GM18511 (cell line): ENCODE results near the gene WDR81.
"Not testable (repeated sequence)": the region's sequence is repeated elsewhere in the genome, so short reads cannot be mapped to it uniquely, and the experiment has no call there.

ENCODE experiments used
- ATAC-seq: cut with Tn5 transposase; IDR thresholded peaks from one replicate; pipeline ENCODE4 v1.9.1; 2021; ENCODE audit warnings: mild to moderate bottlenecking, moderate library complexity; ENCODE audit not compliant: unreplicated experiment

Gene WDR81

DNA sequence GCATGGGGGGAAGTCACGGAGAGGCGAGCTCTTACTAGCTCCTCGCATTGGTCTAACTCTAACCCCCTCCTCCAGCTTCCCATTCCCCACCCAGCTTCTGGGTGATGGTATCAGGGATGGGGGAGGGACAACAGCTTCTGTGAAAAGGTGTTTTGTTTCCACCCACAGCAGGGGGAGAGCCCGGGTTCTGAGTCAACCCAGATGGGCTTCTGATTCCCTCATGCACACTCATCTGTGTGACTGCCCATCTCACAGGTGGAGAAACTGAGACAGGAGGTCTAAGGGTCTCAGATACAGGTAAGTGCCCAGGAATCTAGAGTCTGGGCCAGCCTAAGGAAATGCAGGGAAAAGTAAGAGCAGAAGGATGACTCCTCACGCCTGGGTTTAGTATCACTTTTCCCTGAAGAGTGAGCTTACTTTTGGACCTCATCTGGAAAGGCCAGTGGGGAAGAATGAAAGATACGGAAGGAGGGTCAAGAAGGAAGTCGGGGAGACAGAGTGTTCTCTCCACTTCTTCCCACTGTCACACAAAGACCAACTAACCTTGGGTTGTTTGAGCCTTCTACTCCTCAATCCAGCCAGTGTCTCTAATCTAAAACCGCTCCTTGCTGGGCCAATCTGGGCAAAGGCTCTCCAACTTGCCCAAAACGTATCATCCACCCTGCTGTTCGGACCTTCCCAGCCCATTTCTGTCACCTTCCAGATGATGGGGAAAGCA lies 11.2 kb upstream of the WDR81 start:
- ATAC-seq, result no peak

DNA sequence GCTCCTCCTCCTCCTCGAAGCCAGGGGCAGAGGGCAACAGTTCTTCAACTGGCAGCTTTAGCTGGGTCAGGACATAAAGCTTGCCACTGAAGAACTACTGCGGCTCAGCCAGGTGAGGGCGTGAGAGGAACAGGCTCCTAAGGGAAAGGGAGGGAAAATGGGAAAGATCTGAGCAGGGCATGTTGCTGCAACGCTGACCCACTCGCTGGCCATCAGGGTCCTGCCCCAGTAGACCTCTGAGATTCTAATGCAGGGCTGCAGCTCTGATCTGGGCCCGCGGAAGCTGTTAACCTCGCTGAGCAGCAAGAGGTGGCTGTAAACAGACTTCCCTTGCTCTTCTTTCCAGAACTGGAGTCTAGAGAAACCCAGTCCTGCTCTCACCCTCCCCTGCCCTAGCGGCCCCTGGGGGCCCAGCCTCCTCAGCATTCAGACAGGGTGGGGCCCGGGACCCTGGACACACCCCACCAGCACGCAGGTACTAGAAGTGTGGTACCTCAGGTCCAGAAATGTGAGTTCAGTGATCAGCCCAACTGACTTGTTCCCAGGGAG lies 10.6 kb upstream of the WDR81 start:
- ATAC-seq, result no peak

GRCh38 chr17:1714427-1714979 lies 10.0 kb upstream of the WDR81 start:
- ATAC-seq, result no peak

- ATAC-seq, result no peak
Measured at GRCh38 chr17:1714980-1715802, 9.3 kb upstream of the WDR81 start.

DNA sequence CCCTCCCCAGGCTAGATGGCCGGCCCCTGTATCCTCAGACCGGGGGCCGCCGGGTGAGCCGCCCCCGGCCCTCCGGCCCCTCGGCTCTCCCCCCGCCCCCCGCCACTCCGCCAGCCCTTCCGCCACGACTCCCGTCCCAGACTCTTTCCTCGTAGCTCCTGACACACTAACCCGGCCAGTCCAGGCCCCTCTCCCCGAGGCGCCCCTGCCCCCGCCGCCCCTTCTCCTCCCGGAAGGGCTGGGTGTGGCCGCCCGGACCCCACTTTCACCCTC lies 8.8 kb upstream of the WDR81 start:
- ATAC-seq, result no peak

GRCh38 chr17:1716076-1716911 lies 8.2 kb upstream of the WDR81 start:
- ATAC-seq, result peak; percentile 75

DNA sequence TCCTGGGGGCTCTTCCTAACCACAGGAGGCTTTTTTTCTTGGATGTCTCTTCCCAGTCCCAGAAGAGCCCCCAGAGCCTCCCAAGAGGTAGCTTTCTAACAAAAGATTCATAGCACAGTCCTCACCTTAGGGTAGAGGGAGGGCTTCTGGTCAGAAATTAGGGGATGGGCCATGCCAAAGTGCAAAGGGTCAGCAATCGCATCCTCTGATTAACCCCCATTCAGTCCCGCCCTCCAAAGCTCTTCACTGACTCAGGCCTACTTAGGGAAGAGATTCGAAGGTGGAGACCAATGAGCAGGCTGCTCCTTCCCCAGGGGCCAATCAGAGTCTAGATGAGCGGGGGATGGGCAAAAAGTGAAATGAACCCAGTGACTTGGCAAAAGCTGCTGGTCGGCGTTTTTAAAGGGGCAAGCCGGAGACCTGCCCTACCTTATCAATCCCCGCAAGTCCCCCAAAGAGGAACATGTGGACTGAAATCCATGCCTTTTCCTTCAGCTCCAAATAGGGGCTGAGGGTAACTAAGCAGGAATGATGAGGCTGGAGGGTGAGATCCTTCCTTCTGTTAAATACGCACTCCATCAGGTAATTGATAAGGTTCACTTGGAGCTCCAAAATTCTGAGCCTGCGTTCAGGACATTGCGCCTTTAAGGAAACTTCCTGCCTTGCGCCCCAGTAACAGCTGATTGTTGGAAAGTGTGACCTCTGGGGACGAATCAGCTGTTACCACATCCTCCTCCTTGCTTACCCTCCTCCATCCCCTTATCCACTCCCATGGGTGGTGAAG lies 7.4 kb upstream of the WDR81 start:
- peak; percentile 55 for ATAC-seq

- no peak for ATAC-seq
Measured at GRCh38 chr17:1718362-1719165, 5.9 kb upstream of the WDR81 start.

- no peak for ATAC-seq
Measured at GRCh38 chr17:1720856-1721386, 3.6 kb upstream of the WDR81 start.

- ATAC-seq, result not testable (repeated sequence)
Measured at GRCh38 chr17:1722022-1722421, 2.5 kb upstream of the WDR81 start.

GRCh38 chr17:1724869-1725641 lies 551 bp downstream of the WDR81 start:
- peak; percentile 52 for ATAC-seq

DNA sequence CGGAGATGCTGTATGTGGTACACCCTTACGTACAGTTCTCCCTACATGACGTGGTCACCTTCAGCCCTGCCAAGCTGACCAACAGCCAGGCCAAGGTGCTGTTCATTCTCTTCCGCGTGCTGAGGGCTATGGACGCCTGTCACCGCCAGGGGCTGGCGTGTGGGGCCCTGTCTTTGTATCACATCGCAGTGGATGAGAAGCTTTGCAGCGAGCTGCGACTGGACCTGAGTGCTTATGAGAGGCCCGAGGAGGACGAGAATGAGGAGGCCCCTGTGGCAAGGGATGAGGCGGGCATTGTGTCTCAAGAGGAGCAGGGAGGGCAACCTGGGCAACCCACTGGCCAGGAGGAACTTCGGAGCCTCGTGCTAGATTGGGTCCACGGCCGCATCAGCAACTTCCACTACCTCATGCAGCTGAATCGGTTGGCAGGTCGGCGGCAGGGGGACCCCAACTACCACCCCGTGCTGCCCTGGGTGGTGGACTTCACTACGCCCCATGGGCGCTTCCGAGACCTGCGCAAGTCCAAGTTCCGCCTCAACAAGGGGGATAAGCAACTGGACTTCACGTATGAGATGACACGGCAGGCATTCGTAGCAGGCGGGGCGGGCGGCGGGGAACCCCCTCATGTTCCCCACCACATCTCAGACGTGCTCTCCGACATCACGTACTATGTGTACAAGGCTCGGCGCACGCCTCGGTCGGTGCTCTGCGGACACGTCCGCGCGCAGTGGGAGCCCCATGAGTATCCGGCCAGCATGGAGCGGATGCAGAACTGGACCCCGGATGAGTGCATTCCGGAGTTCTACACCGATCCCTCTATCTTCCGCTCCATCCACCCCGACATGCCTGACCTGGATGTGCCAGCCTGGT lies 1.4 kb downstream of the WDR81 start:
- no peak for ATAC-seq

DNA sequence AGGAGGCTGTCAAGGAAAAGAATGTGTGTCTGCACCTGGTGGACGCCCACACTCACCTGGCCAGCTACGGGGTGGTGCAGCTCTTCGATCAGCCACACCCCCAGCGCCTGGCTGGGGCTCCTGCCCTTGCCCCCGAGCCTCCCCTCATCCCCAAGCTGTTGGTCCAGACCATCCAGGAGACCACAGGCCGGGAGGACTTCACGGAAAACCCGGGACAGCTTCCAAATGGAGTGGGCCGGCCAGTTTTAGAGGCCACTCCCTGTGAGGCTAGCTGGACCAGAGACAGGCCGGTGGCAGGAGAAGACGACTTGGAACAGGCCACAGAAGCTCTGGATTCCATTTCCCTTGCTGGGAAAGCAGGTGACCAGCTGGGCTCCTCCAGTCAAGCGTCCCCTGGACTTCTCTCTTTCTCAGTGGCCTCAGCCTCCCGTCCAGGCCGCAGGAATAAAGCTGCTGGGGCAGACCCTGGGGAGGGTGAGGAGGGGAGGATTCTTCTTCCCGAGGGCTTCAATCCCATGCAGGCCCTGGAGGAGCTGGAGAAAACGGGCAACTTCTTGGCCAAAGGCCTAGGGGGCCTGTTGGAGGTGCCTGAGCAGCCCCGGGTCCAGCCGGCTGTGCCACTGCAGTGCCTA lies 2.2 kb downstream of the WDR81 start:
- ATAC-seq, result no peak

DNA sequence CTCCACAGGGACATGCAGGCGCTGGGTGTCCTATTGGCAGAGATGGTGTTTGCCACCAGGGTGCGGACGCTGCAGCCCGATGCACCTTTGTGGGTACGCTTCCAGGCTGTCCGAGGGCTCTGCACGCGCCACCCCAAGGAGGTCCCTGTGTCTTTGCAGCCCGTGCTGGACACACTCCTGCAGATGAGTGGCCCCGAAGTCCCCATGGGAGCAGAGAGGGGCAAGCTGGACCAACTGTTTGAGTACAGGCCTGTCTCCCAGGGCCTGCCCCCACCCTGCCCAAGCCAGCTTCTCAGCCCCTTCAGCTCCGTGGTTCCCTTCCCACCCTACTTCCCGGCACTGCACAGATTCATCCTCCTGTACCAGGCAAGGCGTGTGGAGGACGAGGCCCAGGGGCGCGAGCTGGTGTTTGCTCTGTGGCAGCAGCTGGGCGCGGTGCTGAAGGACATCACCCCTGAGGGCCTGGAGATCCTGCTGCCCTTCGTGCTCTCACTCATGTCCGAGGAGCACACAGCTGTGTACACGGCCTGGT lies 2.8 kb downstream of the WDR81 start:
- ATAC-seq, result no peak

- ATAC-seq, result no peak
Measured at GRCh38 chr17:1727876-1728630, 3.5 kb downstream of the WDR81 start.

DNA sequence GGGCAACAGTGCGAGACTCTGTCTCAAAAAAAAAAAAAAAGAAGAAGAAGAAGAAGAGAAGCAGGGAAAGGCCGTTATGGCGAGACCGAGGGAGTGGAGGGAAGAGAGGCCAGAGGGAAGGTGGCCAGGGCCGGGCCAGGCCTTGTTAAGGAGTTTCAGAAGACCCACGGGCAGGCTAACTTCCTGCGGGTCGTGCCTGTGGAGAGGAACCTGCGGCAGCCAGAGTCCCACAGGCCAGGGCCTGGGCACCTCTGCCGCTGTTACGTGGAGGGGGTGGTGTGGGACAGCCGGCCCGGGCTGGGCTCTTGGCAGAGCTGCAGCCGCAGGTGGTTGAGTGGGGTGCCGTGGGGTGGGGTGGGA lies 5.4 kb downstream of the WDR81 start:
- ATAC-seq, result no peak
